PC-9 (cell line): ENCODE results near the gene PALLD. TPM values are rescaled to one million over a fixed set of nuclear protein-coding genes. Genes with fewer than 3 reads are reported as not detected.

ENCODE experiments used
- BruUV-seq: library from RNA; stranded (reverse); fragments of 400-500 nt; replicated peaks from 2 replicates; lab custom pipeline; 2021; lab: Mats Ljungman, UMichigan
- CTCF ChIA-PET: fragments of 300-600 bp; sonication (Branson Sonifier 250); formaldehyde crosslinking; loops from one replicate; lab custom pipeline; 2022; ENCODE audit warnings: antibody characterized with exemption; lab: Charles Lee
- POLR2A ChIA-PET: fragments of 300-600 bp; sonication (Branson Sonifier 250); formaldehyde crosslinking; loops from one replicate; lab custom pipeline; 2022; ENCODE audit warnings: antibody characterized with exemption; ENCODE audit not compliant: unreplicated experiment; lab: Charles Lee
- DNase-seq, 2 experiments: peaks; one replicate each; pipeline versions ENCODE4 v3.0.0 to v3.0.0-alpha.2; 2015 to 2022; ENCODE audit warnings: mixed read lengths in 1 of 2
- H2AFZ ChIP-seq: fragments of 200-600 bp; sonication (generic); 2 replicates; pipeline ENCODE4 v1.8.1; 2017; ENCODE audit warnings: antibody characterized with exemption
- H3F3A ChIP-seq: fragments of 200-600 bp; sonication (generic); 2 replicates; pipeline ENCODE4 v1.8.1; 2017; ENCODE audit warnings: antibody characterized with exemption, mild to moderate bottlenecking, low read depth; ENCODE audit not compliant: insufficient read depth
- H3K27ac ChIP-seq: fragments of 200-600 bp; sonication (generic); 2 replicates; pipeline ENCODE4 v1.6.1; 2016; ENCODE audit warnings: mixed run types
- H3K27me3 ChIP-seq: fragments of 200-600 bp; sonication (generic); 2 replicates; pipeline ENCODE4 v1.6.1; 2016; ENCODE audit warnings: low read depth, mixed run types; ENCODE audit not compliant: insufficient read depth
- H3K36me3 ChIP-seq: fragments of 200-600 bp; sonication (generic); 2 replicates; pipeline ENCODE4 v1.6.1; 2016; ENCODE audit warnings: low read depth, mixed run types
- H3K4me1 ChIP-seq: fragments of 200-600 bp; sonication (generic); replicated peaks from 2 replicates; pipeline ENCODE4 v1.6.1; 2016; ENCODE audit warnings: mixed run types; ENCODE audit not compliant: insufficient read depth
- H3K4me2 ChIP-seq: fragments of 200-600 bp; sonication (generic); 2 replicates; pipeline ENCODE4 v1.6.1; 2017; ENCODE audit warnings: mixed run types
- H3K4me3 ChIP-seq: fragments of 200-600 bp; sonication (generic); 2 replicates; pipeline ENCODE4 v1.6.1; 2016; ENCODE audit warnings: mixed run types
- H3K79me2 ChIP-seq: fragments of 200-600 bp; sonication (generic); 2 replicates; pipeline ENCODE4 v1.6.1; 2017; ENCODE audit warnings: low read depth, mixed run types
- H3K9me2 ChIP-seq: fragments of 200-600 bp; sonication (generic); 2 replicates; pipeline ENCODE4 v1.8.1; 2017; ENCODE audit warnings: mild to moderate bottlenecking; ENCODE audit not compliant: insufficient read depth
- H3K9me3 ChIP-seq: fragments of 200-600 bp; sonication (generic); 2 replicates; pipeline ENCODE4 v1.8.1; 2016; ENCODE audit warnings: low read depth; ENCODE audit not compliant: insufficient read depth
- H4K20me1 ChIP-seq: fragments of 200-600 bp; sonication (generic); 2 replicates; pipeline ENCODE4 v1.8.1; 2017; ENCODE audit not compliant: insufficient read depth
- CTCF ChIP-seq: fragments of 200-600 bp; sonication (generic); conservative IDR thresholded peaks from 2 replicates; pipeline ENCODE4 v1.6.1; 2017; ENCODE audit warnings: mixed run types, antibody characterized with exemption, mild to moderate bottlenecking, moderate library complexity
- EZH2 ChIP-seq: fragments of 200-600 bp; sonication (generic); IDR thresholded peaks from 2 replicates; pipeline ENCODE4 v1.8.0; 2017; ENCODE audit warnings: antibody characterized with exemption, low read depth
- intact Hi-C: fragments of 100-400 bp; cut with micrococcal nuclease; formaldehyde crosslinking; loops from one replicate; pipeline ENCODE4 v1.10.0; 2022; ENCODE audit not compliant: unreplicated experiment
- total RNA-seq: library from RNA; stranded (reverse); gene quantifications from 2 replicates; pipeline ENCODE4 v1.2.3, GENCODE V29; 2021

PALLD gene
- total RNA-seq, 1 experiment from 2014 or later: 156 TPM

GRCh38 chr4:168693750-168694490 lies 197.1 kb downstream of the PALLD start:
- ChIA-PET POLR2A (no interaction called here), CTCF (no interaction called here)
- H3K27me3 ChIP-seq: no peaks in the 10 kb centered on the region
- H3K36me3 ChIP-seq: no peaks in the 10 kb centered on the region
- BruUV-seq: no TSS peak
- no peaks in the 10 kb centered on the region for H4K20me1 ChIP-seq
- no peak overlapping the region for H2AFZ ChIP-seq
- H3K27ac ChIP-seq: peak overlapping the region; percentile 37; the same call in 1 of the 2 replicates
- TF ChIP-seq EZH2: no peak
- H3K4me2 ChIP-seq: peak overlapping the region; percentile 24; the same call in 1 of the 2 replicates
- DNase-seq: no peak
- peaks cover 13% of the 10 kb centered on the region for H3K4me1 ChIP-seq
- H3K4me3 ChIP-seq: no peak overlapping the region
- no peaks in the 10 kb centered on the region for H3K9me2 ChIP-seq
- no peaks in the 10 kb centered on the region for H3K9me3 ChIP-seq
- H3F3A ChIP-seq: no peaks in the 10 kb centered on the region
- no peaks in the 10 kb centered on the region for H3K79me2 ChIP-seq
- intact Hi-C loops: loop anchor here (5.0 kb wide), 2 partner anchors 62 to 107 kb away; no protein-coding TSS in a partner anchor

- peak in 1 of 2 experiments; percentile 60 for DNase-seq
- no TSS peak for BruUV-seq
- Histone ChIP-seq H4K20me1 (no peaks in the 10 kb centered on the region), H3K27me3 (no peaks in the 10 kb centered on the region), H3K9me3 (no peaks in the 10 kb centered on the region), H3F3A (no peaks in the 10 kb centered on the region), H3K4me3 (no peak overlapping the region), H3K9me2 (no peaks in the 10 kb centered on the region), H2AFZ (no peak overlapping the region), H3K27ac (peak overlapping the region; percentile 37), H3K4me2 (peak overlapping the region; percentile 24; the same call in 1 of the 2 replicates), H3K36me3 (no peaks in the 10 kb centered on the region), H3K4me1 (peaks cover 13% of the 10 kb centered on the region), H3K79me2 (no peaks in the 10 kb centered on the region)
- ChIA-PET POLR2A (no interaction called here), CTCF (no interaction called here)
- intact Hi-C loops: loop anchor here (5.0 kb wide), 2 partner anchors 62 to 107 kb away; no protein-coding TSS in a partner anchor
- TF ChIP-seq EZH2: no peak
- no peak for TF ChIP-seq CTCF
These were observed 197.8 kb downstream of the PALLD start for GRCh38 chr4:168694667-168695066.

- no TSS peak for BruUV-seq
- ChIA-PET CTCF (no interaction called here), POLR2A (interaction anchor here (0.6 kb wide), 1 partner anchor 140 kb away, joined by 3 read pairs; no protein-coding TSS in a partner anchor)
- intact Hi-C loops: no loop called here
- peak overlapping the region; percentile 37; the same call in 1 of the 2 replicates for H3K27ac ChIP-seq
- H3K9me2 ChIP-seq: no peaks in the 10 kb centered on the region
- no peak for TF ChIP-seq EZH2
- TF ChIP-seq CTCF: no peak
- H3K9me3 ChIP-seq: no peaks in the 10 kb centered on the region
- no peaks in the 10 kb centered on the region for H4K20me1 ChIP-seq
- peaks cover 13% of the 10 kb centered on the region for H3K4me1 ChIP-seq
- no peak overlapping the region for H3K4me2 ChIP-seq
- no peaks in the 10 kb centered on the region for H3K36me3 ChIP-seq
- no peak overlapping the region for H2AFZ ChIP-seq
- H3K79me2 ChIP-seq: no peaks in the 10 kb centered on the region
- H3F3A ChIP-seq: no peaks in the 10 kb centered on the region
- H3K27me3 ChIP-seq: no peaks in the 10 kb centered on the region
- DNase-seq: no peak
- H3K4me3 ChIP-seq: no peak overlapping the region
These were observed 198.4 kb downstream of the PALLD start for GRCh38 chr4:168695288-168695687.
